SIG-M5 treated with dmso at 0.1 percent for 504 hours (cell line): ENCODE measurements around the gene RPTOR.

Source experiments
- DNase-seq: peaks from one replicate; lab custom pipeline; 2025; ENCODE audit not compliant: unreplicated experiment; lab: John Stamatoyannopoulos, UW

Gene RPTOR

GRCh38 chr17:80712606-80713005 is 168.0 kb downstream of the RPTOR start:
- DNase-seq, result no peak

- DNase-seq, result no peak
These were observed 172.5 kb downstream of the RPTOR start for GRCh38 chr17:80716986-80717719.

DNA sequence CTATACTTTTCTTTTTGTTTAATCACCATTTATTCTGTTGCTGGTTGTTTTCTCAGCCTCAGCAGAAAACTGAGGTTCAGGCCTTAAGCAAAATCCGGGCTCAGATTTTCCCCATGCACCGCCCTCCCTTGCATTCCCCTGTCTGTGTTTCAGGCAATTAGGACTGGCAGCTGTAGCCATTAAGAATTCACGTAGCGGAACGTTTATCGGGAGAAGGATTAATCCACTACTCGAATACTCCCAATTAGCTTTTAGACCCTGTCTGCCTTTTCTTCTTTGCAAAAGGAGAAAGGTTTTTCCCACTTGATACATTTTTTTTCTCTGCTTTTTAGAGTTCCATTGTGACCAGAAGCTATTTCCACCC is 173.1 kb downstream of the RPTOR start:
- DNase-seq, result no peak

- DNase-seq, result no peak
These were observed 173.8 kb downstream of the RPTOR start for GRCh38 chr17:80718428-80718827.

DNA sequence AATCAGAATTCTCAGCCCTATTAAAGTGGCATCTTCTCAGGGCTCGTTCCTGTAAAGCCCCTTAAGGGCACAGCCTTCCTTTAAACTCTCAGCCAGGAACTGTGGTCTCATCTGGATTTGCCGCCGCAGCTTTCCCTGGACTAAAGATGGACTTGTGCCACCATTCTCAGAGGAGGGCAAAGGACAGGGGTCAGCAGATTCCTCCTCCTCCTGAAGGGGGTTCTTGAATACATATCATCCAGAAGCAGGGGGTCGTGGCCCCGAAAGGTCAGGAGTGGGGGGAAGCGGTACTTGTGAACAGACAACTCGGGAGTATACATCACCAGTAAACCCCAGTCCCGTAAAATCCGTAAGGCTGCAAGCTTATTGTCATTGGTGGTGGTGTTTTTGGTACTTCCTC is 174.8 kb downstream of the RPTOR start:
- DNase-seq, result no peak

DNA sequence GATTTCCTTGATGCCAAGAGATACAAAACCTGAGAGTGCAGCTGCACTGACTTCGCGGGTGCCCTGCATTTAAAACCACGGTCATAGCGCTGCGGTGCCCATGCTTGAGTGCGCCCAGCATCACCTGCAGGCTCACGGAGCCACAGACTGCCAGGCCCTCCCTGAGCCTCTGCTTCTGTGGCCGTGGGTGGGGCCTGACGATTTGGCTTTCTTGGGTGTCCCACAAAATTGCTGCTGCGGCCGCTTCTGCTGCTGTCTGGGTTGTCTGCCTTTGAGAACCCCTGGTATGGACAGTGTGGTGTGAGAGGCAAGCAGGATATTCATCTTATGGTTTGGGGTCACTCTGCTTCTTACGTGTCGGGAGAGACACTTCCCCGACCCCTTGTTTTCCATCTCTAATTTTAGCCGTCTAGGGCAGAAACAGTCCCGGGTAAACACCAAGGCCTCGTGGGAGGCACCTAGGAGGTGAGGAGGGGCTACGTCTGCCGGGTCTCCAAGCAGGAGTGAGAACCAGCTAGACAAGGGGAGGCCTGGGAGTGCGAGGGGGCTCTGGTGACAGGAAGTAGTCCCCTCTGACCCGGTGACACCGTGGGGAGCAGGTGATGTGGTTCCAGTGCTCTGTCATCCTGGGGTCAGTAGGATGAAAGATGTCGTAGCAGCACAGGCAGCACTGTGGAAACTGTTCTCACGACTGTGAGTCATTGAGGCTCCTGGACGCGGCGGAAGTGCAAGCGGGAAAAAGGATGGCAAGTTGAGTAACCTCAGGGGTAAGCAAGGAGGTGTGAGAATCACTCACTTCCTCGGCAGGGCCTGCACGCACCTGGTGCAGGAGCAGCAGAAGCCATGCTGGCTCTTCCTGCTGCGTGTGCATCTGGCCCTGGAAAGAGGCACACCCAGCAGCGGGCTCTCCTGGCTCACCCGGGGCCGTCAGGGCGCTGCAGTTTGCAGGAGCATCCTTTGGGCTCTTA is 176.3 kb downstream of the RPTOR start:
- DNase-seq, result no peak

DNA sequence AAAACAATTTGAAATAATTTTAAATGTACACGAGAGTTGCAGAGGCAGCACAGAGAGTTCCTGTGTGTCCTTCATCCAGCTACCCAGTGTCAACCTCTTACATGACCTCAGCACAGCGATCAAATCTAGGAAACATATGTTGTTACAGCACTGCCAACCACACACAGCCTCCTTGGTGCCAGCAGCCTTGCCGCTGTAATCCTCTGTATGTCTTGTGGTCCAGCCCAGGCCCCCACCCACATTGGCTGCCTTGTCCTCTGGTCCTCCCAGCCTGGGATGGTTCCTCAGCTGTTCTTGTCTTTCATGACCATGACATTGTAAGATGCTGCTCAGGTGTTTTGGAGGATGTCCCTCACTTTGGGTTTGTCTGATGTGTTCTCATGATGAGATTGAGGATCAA is 178.0 kb downstream of the RPTOR start:
- DNase-seq, result no peak

GRCh38 chr17:80724775-80725266 is 180.2 kb downstream of the RPTOR start:
- no peak for DNase-seq

DNA sequence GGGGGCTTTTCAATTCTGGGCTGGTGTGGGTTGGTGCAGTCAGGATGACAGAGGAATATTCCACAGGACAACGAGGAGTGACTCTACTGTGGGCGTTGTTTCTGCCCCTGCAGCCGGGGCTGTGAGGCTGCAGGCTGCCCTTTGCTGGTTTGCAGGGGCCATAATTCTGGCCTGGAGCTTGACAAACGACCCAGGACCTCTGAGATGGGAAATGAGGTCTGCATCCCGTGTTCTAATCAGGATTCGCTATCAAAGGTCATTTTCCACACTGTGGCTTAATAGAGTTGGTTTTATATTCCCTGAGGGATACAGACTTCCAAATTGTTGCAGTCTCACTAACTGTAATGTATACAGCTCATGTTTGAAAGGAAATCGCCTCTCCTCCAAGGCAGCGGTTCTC is 180.9 kb downstream of the RPTOR start:
- no peak for DNase-seq

GRCh38 chr17:80726558-80727408 is 182.1 kb downstream of the RPTOR start:
- no peak for DNase-seq

DNA sequence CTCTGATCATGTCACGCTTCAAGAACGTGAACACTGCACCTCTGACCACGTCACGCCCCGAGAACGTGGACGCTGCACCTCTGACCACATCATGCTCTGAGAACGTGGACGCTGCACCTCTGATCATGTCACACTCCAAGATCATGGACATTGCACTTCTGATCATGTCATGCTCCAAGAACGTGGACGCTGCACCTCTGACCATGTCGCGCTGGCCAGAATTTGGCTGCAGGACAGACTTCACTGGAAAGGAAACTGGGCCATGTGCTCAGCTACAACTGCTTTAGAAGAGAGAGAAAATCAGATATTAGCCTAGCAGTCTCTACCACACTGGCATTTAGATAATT is 182.7 kb downstream of the RPTOR start:
- DNase-seq, result no peak

DNA sequence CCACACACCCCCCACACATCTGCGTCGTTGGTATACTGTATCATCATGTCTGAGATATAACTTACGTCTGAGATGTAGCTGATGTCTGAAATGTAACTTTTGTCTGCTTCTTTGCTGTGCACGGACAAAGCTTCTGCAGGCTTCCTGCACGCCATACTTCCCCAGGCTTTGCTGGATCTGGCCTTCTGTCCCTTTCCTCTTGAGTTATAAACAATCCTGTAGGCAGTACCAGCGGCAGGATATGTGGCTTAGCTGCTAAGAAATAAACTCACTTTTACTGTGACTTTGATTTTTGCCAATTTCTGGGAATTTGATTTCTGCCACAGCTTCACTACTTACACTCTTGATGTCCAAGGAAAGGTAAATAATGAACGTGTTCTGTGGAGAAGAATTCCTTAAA is 184.4 kb downstream of the RPTOR start:
- no peak for DNase-seq

GRCh38 chr17:80729761-80730160 is 185.1 kb downstream of the RPTOR start:
- DNase-seq, result no peak

GRCh38 chr17:80730739-80731138 is 186.1 kb downstream of the RPTOR start:
- DNase-seq, result no peak

- DNase-seq, result no peak
These were observed 186.7 kb downstream of the RPTOR start for GRCh38 chr17:80731323-80731722.

- no peak for DNase-seq
These were observed 187.6 kb downstream of the RPTOR start for GRCh38 chr17:80732268-80732667.

DNA sequence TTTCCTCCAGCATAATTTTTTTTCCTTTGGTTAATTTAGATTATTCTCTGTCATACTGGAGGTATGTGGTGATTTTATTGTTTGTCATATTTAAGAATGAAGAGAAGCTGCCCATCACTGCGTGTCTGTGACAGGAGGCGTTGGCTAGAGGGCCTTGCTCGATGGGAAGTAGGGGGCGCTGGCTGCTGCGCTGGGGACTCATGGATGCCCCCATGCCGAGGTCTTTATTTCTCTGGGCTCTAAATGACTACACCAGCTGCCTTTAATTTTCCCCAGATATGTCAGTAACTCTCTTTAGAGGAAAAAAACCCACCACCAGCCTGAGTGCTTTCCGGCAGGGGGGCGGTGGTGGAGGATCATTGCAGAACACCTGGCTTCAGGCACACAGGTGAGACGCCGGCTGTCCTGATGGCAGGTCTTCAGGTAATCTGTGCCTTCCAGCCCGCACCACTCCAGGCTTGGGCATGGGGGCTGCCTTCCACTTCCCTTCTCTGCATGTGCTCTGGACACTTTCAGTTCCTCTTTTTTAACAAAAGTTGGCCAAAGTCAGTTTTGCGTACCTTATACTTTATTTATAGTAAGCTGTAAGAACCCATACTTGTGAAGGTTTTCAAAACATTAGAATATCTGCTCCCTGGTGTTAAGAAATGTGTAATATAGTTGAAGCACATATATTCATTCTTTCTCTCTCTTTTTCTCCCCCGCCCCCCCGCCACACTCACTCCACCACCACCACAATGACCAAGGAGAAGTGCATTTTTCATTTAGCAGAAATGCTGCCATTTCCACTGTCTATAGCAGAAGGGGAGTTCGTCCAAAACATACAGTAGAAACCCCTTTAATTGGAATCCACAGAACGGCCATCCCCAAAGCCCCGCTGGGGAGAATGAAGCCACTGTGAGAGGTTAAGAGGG is 192.7 kb downstream of the RPTOR start:
- DNase-seq, result peak; percentile 94

- DNase-seq, result peak; percentile 84
These were observed 193.6 kb downstream of the RPTOR start for GRCh38 chr17:80738020-80738808.

- no peak for DNase-seq
These were observed 194.5 kb downstream of the RPTOR start for GRCh38 chr17:80738987-80739730.
